HEK293T (cell line): Measurements from ENCODE around the gene TMTC1.

Experiments used
- CTCF ChIA-PET: fragments of 350-600 bp; formaldehyde crosslinking; extraction: SDS; loops from one replicate; lab custom pipeline; 2021; ENCODE audit warnings: antibody characterized with exemption, inconsistent platforms; lab: Yijun Ruan, JAX
- POLR2A ChIA-PET: fragments of 350-600 bp; formaldehyde crosslinking; extraction: SDS; loops from one replicate; lab custom pipeline; 2020; ENCODE audit warnings: antibody characterized with exemption, inconsistent platforms; lab: Yijun Ruan, JAX
- DNase-seq: peaks from one replicate; pipeline ENCODE4 v3.0.0; 2012; ENCODE audit warnings: mixed read lengths; ENCODE audit errors: extremely low spot score
- ARNT ChIP-seq: fragments of 450-650 bp; IDR thresholded peaks from 2 replicates; pipeline ENCODE4 v1.6.1; 2017; ENCODE audit warnings: mild to moderate bottlenecking
- BHLHE40 ChIP-seq: fragments of 450-650 bp; IDR thresholded peaks from 2 replicates; pipeline ENCODE4 v1.6.1; 2016; ENCODE audit warnings: mild to moderate bottlenecking, moderate library complexity, borderline replicate concordance
- CTBP1 ChIP-seq: fragments of 450-650 bp; IDR thresholded peaks from 2 replicates; pipeline ENCODE4 v1.6.1; 2016; ENCODE audit warnings: borderline replicate concordance
- ELF4 ChIP-seq: fragments of 450-650 bp; IDR thresholded peaks from 2 replicates; pipeline ENCODE4 v1.6.1; 2017; ENCODE audit warnings: antibody characterized with exemption
- FOXA1 ChIP-seq: fragments of 450-650 bp; IDR thresholded peaks from 2 replicates; pipeline ENCODE4 v1.6.1; 2016; ENCODE audit warnings: mild to moderate bottlenecking
- FOXK2 ChIP-seq: fragments of 450-650 bp; IDR thresholded peaks from 2 replicates; pipeline ENCODE4 v1.6.1; 2016; ENCODE audit warnings: mild to moderate bottlenecking
- FOXM1 ChIP-seq: fragments of 450-650 bp; IDR thresholded peaks from 2 replicates; pipeline ENCODE4 v1.6.1; 2017; ENCODE audit warnings: mild to moderate bottlenecking, borderline replicate concordance
- HDGF ChIP-seq: fragments of 450-650 bp; IDR thresholded peaks from 2 replicates; pipeline ENCODE4 v1.6.1; 2017; ENCODE audit warnings: antibody characterized with exemption, borderline replicate concordance
- L3MBTL2 ChIP-seq: fragments of 450-650 bp; conservative IDR thresholded peaks from 2 replicates; pipeline ENCODE4 v1.6.1; 2016; ENCODE audit warnings: mild to moderate bottlenecking
- LEF1 ChIP-seq: fragments of 450-650 bp; IDR thresholded peaks from 2 replicates; pipeline ENCODE4 v1.6.1; 2017; ENCODE audit warnings: mild to moderate bottlenecking, borderline replicate concordance
- NFRKB ChIP-seq: fragments of 450-650 bp; IDR thresholded peaks from 2 replicates; pipeline ENCODE4 v1.6.1; 2016; ENCODE audit warnings: mild to moderate bottlenecking, moderate library complexity
- SP1 ChIP-seq: fragments of 450-650 bp; IDR thresholded peaks from 2 replicates; pipeline ENCODE4 v1.6.1; 2017
- SUZ12 ChIP-seq: fragments of 450-650 bp; IDR thresholded peaks from 2 replicates; pipeline ENCODE4 v1.6.1; 2016; ENCODE audit warnings: mild to moderate bottlenecking
- TARDBP ChIP-seq: fragments of 450-650 bp; IDR thresholded peaks from 2 replicates; pipeline ENCODE4 v1.6.1; 2016
- ZNF384 ChIP-seq: fragments of 450-650 bp; IDR thresholded peaks from 2 replicates; pipeline ENCODE4 v1.6.1; 2016
- TF ChIP-seq, protein P1 (sequence below): fragments of 450-650 bp; IDR thresholded peaks from 2 replicates; pipeline ENCODE4 v1.6.1; 2016

Gene TMTC1

GRCh38 chr12:29508949-29509348 lies 274.8 kb downstream of the TMTC1 start:
- TF ChIP-seq FOXM1: no peak
- TF ChIP-seq HDGF: no peak
- no peak for TF ChIP-seq ARNT
- TF ChIP-seq SUZ12: no peak
- CTCF ChIA-PET: no interaction called here
- no peak for DNase-seq
- POLR2A ChIA-PET: no interaction called here

GRCh38 chr12:29505122-29505521 lies 278.6 kb downstream of the TMTC1 start:
- no peak for DNase-seq
- CTCF ChIA-PET: no interaction called here

GRCh38 chr12:29503283-29503682 lies 280.5 kb downstream of the TMTC1 start:
- TF ChIP-seq BHLHE40 (no peak), SP1 (no peak), ZNF384 (no peak), FOXA1 (no peak), LEF1 (no peak), ARNT (no peak), HDGF (no peak), CTBP1 (no peak), FOXM1 (no peak), NFRKB (no peak), FOXK2 (no peak), L3MBTL2 (no peak), ELF4 (no peak), SUZ12 (no peak), TARDBP (no peak)
- TF ChIP-seq, protein P1, sequence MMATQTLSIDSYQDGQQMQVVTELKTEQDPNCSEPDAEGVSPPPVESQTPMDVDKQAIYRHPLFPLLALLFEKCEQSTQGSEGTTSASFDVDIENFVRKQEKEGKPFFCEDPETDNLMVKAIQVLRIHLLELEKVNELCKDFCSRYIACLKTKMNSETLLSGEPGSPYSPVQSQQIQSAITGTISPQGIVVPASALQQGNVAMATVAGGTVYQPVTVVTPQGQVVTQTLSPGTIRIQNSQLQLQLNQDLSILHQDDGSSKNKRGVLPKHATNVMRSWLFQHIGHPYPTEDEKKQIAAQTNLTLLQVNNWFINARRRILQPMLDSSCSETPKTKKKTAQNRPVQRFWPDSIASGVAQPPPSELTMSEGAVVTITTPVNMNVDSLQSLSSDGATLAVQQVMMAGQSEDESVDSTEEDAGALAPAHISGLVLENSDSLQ: no peak
- POLR2A ChIA-PET: no interaction called here
- no peak for DNase-seq
- CTCF ChIA-PET: no interaction called here

More at GRCh38 chr12:29505122-29505521, 278.6 kb downstream of the TMTC1 start:
- POLR2A ChIA-PET: no interaction called here
- TF ChIP-seq ARNT (no peak), SUZ12 (no peak), LEF1 (no peak), FOXK2 (no peak), ZNF384 (no peak), CTBP1 (no peak), ELF4 (no peak), SP1 (no peak), TARDBP (no peak), BHLHE40 (no peak)
- TF ChIP-seq, protein P1: no peak

- POLR2A ChIA-PET: no interaction called here
- DNase-seq: no peak
- no peak for TF ChIP-seq BHLHE40
- TF ChIP-seq LEF1: no peak
- no peak for TF ChIP-seq L3MBTL2
- TF ChIP-seq TARDBP: no peak
- TF ChIP-seq CTBP1: no peak
- TF ChIP-seq FOXK2: no peak
- no peak for TF ChIP-seq ELF4
- no peak for TF ChIP-seq SP1
- TF ChIP-seq ARNT: no peak
- TF ChIP-seq ZNF384: no peak
- TF ChIP-seq FOXM1: no peak
- no peak for TF ChIP-seq HDGF
- TF ChIP-seq, protein P1: no peak
- no peak for TF ChIP-seq NFRKB
- no peak for TF ChIP-seq FOXA1
- TF ChIP-seq SUZ12: no peak
- CTCF ChIA-PET: no interaction called here
Observed at GRCh38 chr12:29499235-29499634, 284.5 kb downstream of the TMTC1 start.

DNA sequence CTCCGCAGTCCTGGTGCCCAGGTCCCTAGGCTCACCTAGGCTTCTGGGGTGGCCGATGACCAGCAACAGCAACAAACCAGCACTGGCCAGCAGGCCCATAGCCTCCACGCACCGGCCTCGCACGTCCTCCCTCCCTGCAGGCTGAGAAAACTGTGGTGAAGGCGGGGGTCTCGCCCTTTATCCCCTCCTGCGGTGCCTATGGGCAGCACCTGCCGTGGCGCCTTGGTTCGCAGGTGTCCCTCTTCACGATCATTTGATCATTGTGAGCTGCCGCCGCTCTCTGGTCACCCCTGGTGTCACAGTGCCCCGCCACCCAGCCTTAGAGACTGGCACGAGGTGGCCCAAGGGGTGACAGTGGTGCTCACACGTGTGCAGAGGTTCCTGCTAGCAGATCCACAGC lies 286.2 kb downstream of the TMTC1 start, which contains the start of gene OVCH1:
TSS of gene OVCH1 (minus strand) at position 99 of the 400 bp plus-strand sequence. CDS start at position 99, 0 bp downstream.
- no peak for TF ChIP-seq SUZ12
- no peak for TF ChIP-seq CTBP1
- TF ChIP-seq ZNF384: no peak
- TF ChIP-seq, protein P1: no peak
- TF ChIP-seq BHLHE40: no peak
- no peak for TF ChIP-seq ARNT
- TF ChIP-seq FOXK2: no peak
- no peak for TF ChIP-seq ELF4
- no peak for TF ChIP-seq HDGF
- no peak for TF ChIP-seq L3MBTL2
- TF ChIP-seq NFRKB: no peak
- no peak for TF ChIP-seq FOXA1
- TF ChIP-seq TARDBP: no peak
- TF ChIP-seq FOXM1: no peak
- TF ChIP-seq LEF1: no peak
- TF ChIP-seq SP1: no peak
- no peak for DNase-seq
- ChIA-PET POLR2A (no interaction called here), CTCF (no interaction called here)
